Measurements from ENCODE around the gene FAM90A26.
"Not testable (repeated sequence)": the region's sequence is repeated elsewhere in the genome, so short reads cannot be mapped to it uniquely, and the experiment has no call there.

DNA sequence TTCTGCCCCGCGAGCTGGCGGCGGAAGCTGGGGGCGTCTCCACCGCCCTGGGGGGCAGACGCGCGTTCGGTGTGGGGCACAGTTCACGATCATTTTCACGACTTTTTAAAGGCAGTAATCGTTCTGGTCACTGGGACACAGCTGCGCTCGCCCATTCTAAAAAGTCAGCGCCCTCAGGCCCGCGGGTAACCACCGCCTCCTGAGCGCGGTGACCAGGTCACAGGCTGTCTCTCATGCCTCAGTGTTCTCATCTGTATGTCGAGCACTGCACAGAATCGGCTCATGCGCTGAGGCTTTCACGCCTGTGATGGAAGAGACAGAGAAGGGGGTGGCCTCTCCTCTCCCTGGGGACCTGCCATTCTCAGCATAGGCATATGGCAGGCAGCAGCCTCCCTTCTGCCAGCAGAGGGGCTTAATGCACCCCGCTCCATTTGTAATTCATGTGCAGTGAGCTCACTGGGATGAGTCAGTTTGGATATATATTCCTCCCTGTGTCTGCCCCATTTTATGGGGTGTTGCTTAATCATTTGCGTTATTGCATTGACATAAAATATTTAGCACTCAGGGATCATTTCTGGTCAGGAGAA, 16.5 kb upstream of the FAM90A26 start:
- TF ChIP-seq POLR2A, EP300 (IDR thresholded peaks at IDR 0.05): not testable (repeated sequence)
- TF ChIP-seq, protein P1, sequence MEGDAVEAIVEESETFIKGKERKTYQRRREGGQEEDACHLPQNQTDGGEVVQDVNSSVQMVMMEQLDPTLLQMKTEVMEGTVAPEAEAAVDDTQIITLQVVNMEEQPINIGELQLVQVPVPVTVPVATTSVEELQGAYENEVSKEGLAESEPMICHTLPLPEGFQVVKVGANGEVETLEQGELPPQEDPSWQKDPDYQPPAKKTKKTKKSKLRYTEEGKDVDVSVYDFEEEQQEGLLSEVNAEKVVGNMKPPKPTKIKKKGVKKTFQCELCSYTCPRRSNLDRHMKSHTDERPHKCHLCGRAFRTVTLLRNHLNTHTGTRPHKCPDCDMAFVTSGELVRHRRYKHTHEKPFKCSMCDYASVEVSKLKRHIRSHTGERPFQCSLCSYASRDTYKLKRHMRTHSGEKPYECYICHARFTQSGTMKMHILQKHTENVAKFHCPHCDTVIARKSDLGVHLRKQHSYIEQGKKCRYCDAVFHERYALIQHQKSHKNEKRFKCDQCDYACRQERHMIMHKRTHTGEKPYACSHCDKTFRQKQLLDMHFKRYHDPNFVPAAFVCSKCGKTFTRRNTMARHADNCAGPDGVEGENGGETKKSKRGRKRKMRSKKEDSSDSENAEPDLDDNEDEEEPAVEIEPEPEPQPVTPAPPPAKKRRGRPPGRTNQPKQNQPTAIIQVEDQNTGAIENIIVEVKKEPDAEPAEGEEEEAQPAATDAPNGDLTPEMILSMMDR (IDR thresholded peaks at IDR 0.05) = not testable (repeated sequence)
